Activated CD8-positive, alpha-beta memory T cell treated with anti-CD3 and anti-CD28 coated beads, Interleukin-2, amount 50 U/mL, for 1 hour (primary cell): ENCODE measurements around the gene HLA-DQA1.
A peak's percentile ranks its signal among the peaks of the same experiment; 100 is the strongest.
"Not testable (repeated sequence)": the region's sequence is repeated elsewhere in the genome, so short reads cannot be mapped to it uniquely, and the experiment has no call there.

Experiments
- DNase-seq: peaks from one replicate; pipeline ENCODE4 v3.0.0-alpha.2; 2020; ENCODE audit errors: extremely low read depth

HLA-DQA1 gene

GRCh38 chr6:32637219-32637880 lies at the start of gene HLA-DQA1:
Gene HLA-DQA1, plus strand, starts transcription at chr6:32637406. Its CDS starts 53 bp downstream, at chr6:32637459.
- no peak for DNase-seq

GRCh38 chr6:32588156-32588555 lies 49.0 kb upstream of the HLA-DQA1 start:
- DNase-seq, result no peak

- DNase-seq, result no peak
Measured at GRCh38 chr6:32589596-32590449, 47.4 kb upstream of the HLA-DQA1 start, which contains the start of gene HLA-DRB1. Gene HLA-DRB1, minus strand, starts transcription at chr6:32589848. Its CDS starts 106 bp downstream, at chr6:32589742.

GRCh38 chr6:32590713-32591112 lies 46.5 kb upstream of the HLA-DQA1 start:
- DNase-seq, result not testable (repeated sequence)

DNA sequence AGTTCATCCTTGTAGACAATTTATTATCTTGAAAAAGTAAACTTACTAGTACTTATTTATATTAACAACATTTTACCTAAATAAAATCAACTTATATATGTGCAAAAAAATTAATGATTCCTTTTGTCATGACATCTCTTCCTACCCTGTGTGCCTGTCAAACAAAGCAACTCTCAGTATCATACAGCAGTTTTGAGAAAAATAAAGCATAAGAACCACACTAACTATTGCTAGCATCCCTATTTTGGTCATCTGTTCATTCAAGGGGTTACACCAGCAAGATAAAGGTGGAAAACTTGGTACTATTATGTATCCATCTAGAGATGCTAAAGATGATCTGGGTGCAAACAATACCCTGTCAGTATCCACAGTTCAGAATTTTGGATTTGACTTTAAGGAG lies 40.2 kb upstream of the HLA-DQA1 start:
- DNase-seq, result no peak

- no peak for DNase-seq
Measured at GRCh38 chr6:32602383-32602782, 34.8 kb upstream of the HLA-DQA1 start.

- DNase-seq, result no peak
Measured at GRCh38 chr6:32603222-32603621, 34.0 kb upstream of the HLA-DQA1 start.

DNA sequence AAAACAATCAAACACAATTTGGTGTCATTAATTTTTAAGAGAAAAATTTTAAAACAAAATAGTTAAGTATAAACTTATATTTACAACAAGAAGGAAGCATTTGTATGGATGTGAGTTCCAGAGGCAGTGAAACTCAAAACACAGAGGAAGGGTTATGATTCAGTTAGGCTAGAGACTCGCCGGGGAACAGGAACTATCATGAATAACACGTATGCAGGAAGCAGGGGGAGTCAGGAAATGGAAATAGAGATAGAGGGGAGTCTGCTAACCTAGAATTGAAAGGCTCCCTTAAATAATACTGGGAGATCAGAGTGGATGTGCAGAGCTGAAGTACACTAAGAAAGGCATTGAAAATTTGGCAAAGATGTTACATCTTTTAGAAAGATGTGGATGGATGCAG lies 33.3 kb upstream of the HLA-DQA1 start:
- DNase-seq, result no peak

GRCh38 chr6:32604434-32604877 lies 32.8 kb upstream of the HLA-DQA1 start:
- no peak for DNase-seq

DNA sequence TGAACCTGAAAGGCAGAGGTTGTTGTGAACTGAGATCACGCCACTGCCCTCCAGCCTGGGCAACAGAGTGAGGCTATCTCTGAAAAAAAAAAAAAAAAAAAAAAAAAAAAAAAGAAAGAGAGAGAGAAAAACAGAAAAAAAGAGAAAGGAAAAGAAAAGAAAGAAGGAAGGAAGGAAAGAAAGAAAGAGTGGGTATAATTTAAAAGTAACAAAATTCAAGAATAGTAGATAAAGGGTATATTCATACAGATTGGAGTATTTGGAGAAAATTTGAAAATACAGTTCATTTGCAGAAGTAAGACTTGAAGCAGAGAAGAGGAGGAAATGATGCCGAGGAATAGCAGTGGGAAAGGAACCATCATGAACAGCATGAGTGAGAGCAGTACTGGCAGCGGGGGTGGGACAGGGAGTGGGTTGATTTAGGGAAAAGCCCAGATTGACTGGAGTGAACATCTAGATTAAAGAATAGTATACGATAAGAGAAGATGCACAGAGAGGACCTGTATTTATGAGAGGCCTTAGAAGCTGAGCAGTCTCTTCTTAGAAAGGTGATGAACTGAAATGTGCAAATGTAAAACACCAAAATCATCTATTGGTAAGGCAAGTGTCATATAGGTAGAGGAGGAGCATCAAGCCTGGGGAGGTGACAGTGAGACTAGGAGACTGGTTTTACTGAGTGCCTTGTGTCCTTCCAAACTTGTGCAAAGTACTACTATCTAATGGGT lies 29.8 kb upstream of the HLA-DQA1 start:
- DNase-seq, result no peak

- no peak for DNase-seq
Measured at GRCh38 chr6:32607988-32608298, 29.3 kb upstream of the HLA-DQA1 start.

- DNase-seq, result no peak
Measured at GRCh38 chr6:32608362-32608761, 28.8 kb upstream of the HLA-DQA1 start.

- DNase-seq, result no peak
Measured at GRCh38 chr6:32609391-32609730, 27.8 kb upstream of the HLA-DQA1 start.

GRCh38 chr6:32609731-32610640 lies 27.2 kb upstream of the HLA-DQA1 start:
- peak; percentile 53 for DNase-seq

DNA sequence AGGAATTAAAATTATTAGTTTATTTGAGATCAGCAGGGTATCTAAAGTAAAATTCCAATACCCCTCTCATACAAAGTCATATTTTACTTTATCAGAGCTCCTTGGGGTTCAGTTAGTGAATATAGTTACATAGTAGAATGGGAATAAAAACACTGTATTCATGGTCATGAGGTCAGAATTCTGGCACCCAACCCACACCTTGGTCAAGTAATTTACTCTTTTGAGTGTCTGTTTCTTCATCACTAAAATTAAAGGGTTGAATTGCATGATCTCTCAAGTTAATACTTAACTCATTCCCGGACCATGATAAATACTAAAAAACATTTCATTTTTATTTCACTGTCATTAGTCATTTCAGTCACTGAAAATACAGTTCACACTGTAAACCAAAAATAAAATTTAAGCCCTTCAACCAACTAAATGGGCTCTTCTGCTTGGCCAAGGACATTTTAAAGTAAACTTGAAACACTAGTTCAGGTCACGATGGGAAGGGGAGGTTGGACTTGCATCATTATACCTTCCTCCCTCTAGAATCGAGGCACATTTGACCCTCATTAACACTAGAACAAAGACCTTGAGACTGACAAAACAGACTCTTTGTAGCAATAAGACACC lies 26.4 kb upstream of the HLA-DQA1 start:
- no peak for DNase-seq

GRCh38 chr6:32613475-32613874 lies 23.7 kb upstream of the HLA-DQA1 start:
- no peak for DNase-seq

DNA sequence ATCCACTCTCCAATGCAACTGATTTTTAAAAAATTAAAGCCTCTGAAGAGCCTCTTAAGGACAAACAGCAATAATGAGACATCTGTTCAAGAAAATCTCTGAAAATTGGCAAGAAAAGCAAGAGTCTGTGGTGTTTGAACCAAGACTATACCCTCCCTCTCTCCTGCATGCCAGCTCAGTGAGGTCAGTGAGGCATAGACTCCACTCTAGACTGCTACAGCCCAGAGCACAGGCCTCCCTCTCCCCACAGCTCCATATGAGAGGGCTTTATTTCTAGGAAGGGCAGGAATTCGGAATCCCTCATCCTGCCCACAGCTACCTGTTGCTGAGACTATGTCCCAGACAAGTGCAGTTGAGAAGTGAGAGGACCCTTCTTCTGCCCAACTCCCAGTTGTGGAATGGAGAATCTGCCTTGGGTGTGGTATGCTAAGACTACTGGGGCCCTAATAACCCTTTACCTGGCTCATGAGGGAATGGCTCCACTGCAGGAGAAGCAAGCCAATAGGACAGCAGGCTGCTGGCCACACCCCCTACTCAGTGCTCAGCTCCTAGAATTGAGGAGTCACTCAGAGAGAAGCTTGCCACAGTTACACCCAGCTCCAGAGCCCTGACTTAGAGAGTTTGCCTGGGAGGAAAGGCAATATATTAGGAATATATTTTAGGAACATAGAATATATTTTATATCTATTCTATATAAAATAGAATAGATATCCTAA lies 22.7 kb upstream of the HLA-DQA1 start:
- DNase-seq, result no peak

GRCh38 chr6:32615885-32616532 lies 21.2 kb upstream of the HLA-DQA1 start:
- no peak for DNase-seq

DNA sequence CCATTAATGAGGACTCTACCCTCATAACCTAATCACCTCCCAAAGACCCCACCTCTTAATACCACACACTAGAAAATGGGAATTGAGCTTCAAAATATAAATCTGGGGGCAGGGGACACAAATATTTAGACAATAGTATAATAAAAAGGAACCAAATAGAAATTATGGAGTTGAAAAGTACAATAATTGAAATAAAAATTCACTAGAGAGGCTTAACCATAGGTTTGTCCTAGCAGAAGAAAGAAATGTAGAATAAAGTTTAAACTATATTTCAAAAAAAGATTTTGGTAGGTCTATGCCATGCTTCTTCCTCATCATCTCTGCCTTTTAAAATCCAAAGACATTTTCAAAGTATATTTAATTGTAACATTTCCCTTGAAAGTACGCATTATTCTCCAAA lies 19.5 kb upstream of the HLA-DQA1 start:
- DNase-seq, result no peak

DNA sequence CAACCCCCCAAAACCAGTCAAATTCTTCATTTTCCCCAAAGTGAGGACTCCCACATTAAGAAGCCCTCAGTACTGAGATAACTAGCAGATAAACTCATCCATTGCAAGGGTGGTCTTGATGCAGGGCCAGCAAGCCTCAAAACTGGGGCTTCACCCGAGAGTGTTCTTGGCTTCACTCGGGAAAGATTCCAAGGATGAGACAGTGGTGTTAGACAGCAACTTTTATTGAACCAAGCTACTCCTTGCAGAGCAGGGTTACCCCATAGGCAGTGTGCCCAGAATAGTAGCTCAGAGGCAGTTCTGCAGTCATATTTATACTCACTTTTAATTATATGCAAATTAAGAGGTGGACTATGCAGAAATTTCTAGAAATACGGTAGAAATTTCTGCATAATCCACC lies 15.8 kb upstream of the HLA-DQA1 start:
- no peak for DNase-seq
